Stimulated activated CD8-positive, alpha-beta memory T cell treated with anti-CD3 and anti-CD28 coated beads, Interleukin-4, amount 100 ng/mL, for 48 hours (primary cell): ENCODE measurements around the gene WAS.
A peak's percentile ranks its signal among the peaks of the same experiment; 100 is the strongest.
"Not testable (repeated sequence)": the region's sequence is repeated elsewhere in the genome, so short reads cannot be mapped to it uniquely, and the experiment has no call there.

Experiments
- DNase-seq: peaks from one replicate; pipeline ENCODE4 v3.0.0-alpha.2; 2020

The WAS gene

GRCh38 chrX:48683411-48683982 lies at the start of gene WAS:
WAS (plus strand) TSS chrX:48683799; CDS start chrX:48683854, 55 bp downstream.
- peak; percentile 57 for DNase-seq

DNA sequence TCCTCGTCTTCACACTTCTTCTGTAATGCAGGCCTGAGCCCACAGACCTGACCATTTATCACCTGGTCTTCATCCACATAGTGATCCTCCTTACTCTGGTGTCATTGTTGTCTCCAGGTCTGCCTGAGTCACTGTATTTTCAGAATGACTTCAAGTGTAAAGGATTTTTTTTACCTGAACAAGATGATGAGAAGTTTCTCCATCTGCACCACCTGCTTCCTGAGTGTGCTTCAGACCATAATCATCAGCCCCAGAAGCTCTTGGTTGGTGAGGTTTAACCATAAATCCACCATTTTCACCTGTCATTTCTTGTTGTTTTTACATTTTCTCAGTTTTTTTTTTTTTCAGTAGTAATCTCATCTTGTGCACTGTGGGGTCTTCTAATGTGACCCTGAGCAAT lies 47.3 kb upstream of the WAS start:
- no peak for DNase-seq

GRCh38 chrX:48636776-48637175 lies 46.8 kb upstream of the WAS start:
- no peak for DNase-seq

DNA sequence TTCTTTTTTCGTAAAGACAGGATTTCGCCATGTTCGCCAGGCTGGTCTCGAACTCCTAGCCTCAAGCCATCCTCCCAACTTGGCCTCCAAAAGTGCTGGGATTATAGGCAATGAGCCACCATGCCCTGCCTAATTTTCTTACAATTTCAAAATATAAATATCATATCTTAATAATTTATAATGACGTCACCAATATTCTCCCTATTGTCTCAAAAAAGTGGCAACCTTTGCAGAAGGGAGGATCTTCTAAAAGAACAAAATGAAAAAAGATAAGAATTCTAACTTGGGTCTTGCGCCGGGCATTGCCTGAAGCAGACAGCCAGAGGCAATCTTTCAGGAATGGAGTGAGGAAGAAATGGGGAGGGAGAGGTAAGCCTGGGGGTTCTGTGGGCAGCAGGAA lies 37.9 kb upstream of the WAS start:
- DNase-seq, result no peak

GRCh38 chrX:48648336-48648751 lies 35.3 kb upstream of the WAS start:
- DNase-seq, result peak; percentile 24

- no peak for DNase-seq
Measured at GRCh38 chrX:48649102-48649501, 34.5 kb upstream of the WAS start.

DNA sequence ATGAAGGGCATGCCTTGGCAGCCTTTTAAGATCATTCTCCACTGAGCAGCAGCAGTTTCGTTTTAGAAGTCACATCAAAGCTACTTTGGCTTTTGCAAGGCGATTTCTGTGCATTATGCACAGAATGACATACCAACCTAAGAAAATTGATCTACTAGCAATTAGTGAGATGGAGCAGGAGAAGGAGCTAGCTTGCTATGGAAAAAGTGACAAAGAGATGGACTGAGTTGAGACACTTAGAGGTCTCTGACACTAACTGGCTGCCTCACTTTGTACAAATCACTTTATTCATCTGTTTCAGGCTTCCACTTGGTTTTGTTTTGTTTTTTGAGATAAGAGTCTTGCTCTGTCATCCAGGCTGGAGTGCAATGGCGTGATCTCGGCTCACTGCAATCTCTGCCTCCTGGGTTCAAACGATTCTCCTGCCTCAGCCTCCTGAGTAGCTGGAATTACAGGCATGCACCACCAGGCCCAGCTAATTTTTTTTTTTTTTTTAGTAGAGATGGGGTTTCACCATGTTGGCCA lies 31.5 kb upstream of the WAS start:
- not testable (repeated sequence) for DNase-seq

- not testable (repeated sequence) for DNase-seq
Measured at GRCh38 chrX:48654746-48655145, 28.9 kb upstream of the WAS start.

DNA sequence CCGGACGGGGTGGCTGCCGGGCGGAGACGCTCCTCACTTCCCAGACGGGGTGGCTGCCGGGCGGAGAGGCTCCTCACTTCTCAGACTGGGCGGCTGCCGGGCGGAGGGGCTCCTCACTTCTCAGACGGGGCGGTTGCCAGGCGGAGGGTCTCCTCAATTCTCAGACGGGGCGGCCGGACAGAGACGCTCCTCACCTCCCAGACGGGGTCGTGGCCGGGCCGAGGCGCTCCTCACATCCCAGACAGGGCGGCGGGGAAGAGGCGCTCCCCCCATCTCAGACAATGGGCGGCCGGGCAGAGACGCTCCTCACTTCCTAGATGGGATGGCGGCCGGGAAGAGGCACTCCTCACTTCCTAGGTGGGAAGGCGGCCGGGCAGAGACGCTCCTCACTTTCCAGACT lies 23.9 kb upstream of the WAS start:
- not testable (repeated sequence) for DNase-seq

DNA sequence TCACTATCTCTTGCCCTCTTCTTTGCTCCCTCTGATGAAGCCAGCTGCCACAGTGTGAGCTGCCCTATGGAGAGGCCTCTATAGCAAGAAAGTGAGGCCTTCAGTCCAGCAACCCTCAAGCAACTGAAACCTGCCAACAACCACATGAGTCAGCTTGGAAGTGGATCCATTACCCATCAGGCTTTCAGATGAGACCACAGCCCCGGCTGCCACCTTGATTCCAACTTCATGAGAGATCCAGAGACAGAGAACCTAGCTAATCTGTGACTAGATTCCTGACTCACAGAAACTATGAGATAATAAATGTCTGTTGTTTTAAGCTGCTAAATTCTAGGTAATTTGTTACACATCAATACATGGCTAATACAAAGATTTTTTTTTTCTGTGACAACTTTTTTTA lies 20.4 kb upstream of the WAS start:
- DNase-seq, result no peak

GRCh38 chrX:48664156-48664555 lies 19.4 kb upstream of the WAS start:
- no peak for DNase-seq

GRCh38 chrX:48665991-48666390 lies 17.6 kb upstream of the WAS start:
- DNase-seq, result no peak

- DNase-seq, result no peak
Measured at GRCh38 chrX:48666649-48667048, 16.9 kb upstream of the WAS start.

DNA sequence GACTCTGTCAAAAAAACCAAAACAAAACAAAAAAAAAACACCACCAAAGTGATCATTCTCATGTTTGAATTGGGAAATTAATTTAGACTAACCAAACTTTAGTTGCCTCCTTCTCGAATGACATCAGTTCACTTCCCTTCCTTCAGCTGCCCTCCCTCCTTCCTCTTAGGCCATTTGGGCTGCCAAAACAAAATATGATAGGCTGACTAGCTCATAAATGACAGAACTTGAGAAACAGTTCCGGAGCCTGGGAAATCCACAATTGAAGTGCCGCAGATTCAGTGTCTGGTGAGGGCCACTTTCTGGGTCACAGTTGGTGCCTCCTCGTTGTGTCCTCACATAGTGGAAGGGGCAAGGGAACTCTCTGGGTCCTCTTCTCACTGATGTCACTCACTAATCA lies 16.1 kb upstream of the WAS start:
- DNase-seq, result no peak

DNA sequence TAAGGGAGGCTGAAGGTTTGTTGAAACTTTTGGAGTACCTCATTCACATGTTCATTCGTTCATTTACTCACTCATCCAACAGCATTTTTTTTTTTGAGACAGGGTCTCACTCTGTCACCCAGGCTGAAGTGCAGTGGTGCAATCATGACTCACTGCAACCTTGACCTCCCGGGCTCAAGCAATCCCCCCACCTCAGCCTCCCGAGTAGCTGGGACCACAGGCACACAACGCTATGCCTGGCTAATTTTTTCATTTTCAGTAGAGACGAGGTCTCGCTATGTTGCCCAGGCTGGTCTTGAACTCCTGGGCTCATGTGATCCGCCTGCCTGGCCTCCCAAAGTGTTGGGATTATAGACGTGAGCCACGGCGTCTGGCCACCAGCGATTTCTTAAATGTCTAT lies 15.4 kb upstream of the WAS start:
- not testable (repeated sequence) for DNase-seq

- peak; percentile 89 for DNase-seq
Measured at GRCh38 chrX:48676106-48676892, 7.3 kb upstream of the WAS start.

GRCh38 chrX:48676893-48677270 lies 6.7 kb upstream of the WAS start:
- DNase-seq, result peak; percentile 24

DNA sequence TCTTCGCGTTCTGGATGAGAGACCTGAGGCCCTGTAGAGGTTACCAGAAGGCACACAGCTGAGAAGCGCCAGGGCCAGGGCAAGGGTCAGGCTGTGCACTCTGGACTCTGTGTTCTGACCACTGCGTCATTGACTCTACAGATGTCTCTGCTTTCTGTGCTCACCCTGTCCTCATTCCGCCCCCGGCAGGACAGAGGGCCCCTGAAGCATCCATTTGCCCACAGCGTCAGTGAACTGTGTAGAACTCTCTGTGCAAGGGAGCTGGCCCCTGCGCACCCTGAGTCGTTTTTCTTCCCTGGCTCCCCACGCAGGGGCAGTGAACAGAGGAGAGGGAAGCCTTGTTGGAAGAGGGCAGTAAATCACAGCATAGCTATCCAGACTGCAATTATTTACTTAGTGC lies 6.1 kb upstream of the WAS start:
- no peak for DNase-seq

DNA sequence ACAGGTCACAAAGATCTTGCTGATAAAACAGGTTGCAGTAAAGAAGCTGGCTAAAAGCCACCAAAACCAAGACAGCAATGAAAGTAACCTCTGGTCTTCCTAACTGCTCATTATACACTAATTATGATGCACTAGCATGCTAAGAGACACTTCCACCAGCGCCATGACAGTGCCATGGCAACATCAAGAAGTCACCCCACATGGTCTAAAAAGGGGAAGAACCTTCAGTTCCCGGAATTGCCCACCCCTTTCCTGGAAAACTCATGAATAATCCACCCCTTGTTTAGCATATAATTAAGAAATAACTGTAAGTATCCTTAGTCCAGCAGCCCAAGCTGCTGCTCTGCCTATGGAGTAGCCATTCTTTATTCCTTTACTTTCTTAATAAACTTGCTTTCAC lies 3.1 kb upstream of the WAS start:
- DNase-seq, result peak; percentile 57

GRCh38 chrX:48680925-48681324 lies 2.7 kb upstream of the WAS start:
- not testable (repeated sequence) for DNase-seq

DNA sequence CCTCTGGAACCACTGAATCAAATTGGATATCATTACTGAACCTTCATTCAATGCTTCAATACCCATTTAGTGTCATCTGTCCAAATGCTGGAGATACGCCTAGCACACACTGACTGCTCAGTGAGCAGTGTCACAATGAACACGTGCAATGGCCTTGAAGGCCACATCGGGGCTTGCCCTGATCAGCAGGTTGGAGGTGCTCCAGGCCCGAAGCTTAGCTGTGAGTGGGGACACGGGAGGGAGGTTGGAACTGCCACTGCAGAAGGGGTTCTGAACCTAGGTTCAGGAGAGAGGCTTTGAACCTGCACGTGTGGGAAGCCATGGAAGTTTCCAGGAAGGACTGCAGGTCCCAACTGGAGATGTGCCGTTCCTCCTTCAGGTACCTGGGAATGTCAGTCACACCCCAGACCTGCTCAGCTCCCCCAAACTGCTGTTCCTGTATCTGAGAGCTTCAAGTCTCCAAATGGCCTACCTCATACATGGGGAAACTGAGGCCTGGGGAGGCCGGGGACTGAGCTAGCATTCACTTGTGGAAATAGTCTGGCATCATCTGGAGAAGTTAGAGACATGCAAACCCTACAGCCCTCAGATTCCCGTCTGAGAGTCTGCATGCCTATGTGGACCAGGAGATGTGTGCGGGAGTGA lies 1.9 kb upstream of the WAS start:
- DNase-seq, result no peak

DNA sequence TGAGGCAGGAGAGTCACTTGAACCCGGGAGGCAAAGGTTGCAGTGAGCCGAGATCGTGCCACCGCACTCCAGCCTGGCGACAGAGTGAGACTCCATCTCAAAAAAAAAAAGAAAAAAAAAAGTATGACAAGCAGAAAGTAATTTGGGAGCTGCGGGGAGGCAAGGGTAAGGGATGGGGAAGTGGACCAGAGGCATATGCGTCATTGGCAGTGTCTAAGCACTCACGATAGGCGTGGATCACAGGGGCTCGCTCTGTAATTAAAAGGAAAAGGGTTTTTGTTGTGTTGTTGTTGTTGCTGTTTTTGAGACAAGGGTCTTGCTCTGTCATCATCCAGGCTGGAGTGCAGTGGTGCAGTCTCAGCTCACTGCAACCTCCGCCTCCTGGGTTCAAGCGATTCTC lies 804 bp upstream of the WAS start:
- DNase-seq, result not testable (repeated sequence)

DNA sequence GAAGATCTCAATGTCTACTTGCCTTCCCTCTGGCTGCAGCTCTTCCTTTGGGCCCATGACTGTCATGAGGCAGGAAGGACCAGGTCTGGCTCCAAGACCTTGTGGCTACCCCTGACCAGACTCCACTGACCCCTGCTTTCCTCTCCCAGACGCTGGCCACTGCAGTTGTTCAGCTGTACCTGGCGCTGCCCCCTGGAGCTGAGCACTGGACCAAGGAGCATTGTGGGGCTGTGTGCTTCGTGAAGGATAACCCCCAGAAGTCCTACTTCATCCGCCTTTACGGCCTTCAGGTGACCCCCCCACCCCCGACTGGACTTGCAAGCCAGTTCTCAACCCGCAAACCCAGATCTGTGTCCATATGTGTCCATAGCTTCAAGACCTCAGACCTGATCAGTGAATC lies 535 bp downstream of the WAS start:
- DNase-seq, result no peak

- DNase-seq, result no peak
Measured at GRCh38 chrX:48685416-48685815, 1.8 kb downstream of the WAS start.
